SU-DHL-6 (cell line): Measurements from ENCODE around the gene C2CD3.

Experiments used
- H2AFZ ChIP-seq: fragments of 200-600 bp; sonication (generic); 2 replicates; pipeline ENCODE4 v1.6.1; 2014; ENCODE audit warnings: low read depth, mild to moderate bottlenecking, moderate library complexity, mixed read lengths, antibody characterized with exemption, low read length; ENCODE audit not compliant: severe bottlenecking
- H3F3A ChIP-seq: fragments of 200-600 bp; shearing (Covaris generic); 2 replicates; pipeline ENCODE4 v1.6.0; 2016; ENCODE audit warnings: antibody characterized with exemption, mild to moderate bottlenecking; ENCODE audit not compliant: insufficient read depth
- H3K27ac ChIP-seq: fragments of 200-600 bp; sonication (generic); 2 replicates; pipeline ENCODE4 v1.5.1; 2016; ENCODE audit warnings: low read depth, mild to moderate bottlenecking, low read length, moderate library complexity, mixed read lengths
- H3K27me3 ChIP-seq: fragments of 200-600 bp; sonication (generic), shearing (Covaris generic); 2 replicates; pipeline ENCODE4 v1.6.0; 2014; ENCODE audit warnings: mild to moderate bottlenecking, low read length
- H3K36me3 ChIP-seq: fragments of 200-600 bp; sonication (generic); 2 replicates; pipeline ENCODE4 v1.6.1; 2014; ENCODE audit warnings: mild to moderate bottlenecking, low read length, mixed read lengths
- H3K4me2 ChIP-seq: fragments of 300-600, 200-600 bp; shearing (Covaris generic), sonication (generic); 2 replicates; pipeline ENCODE4 v1.6.0; 2014; ENCODE audit warnings: low read length, low read depth, mild to moderate bottlenecking; ENCODE audit not compliant: poor library complexity, severe bottlenecking
- H3K4me3 ChIP-seq: fragments of 200-600 bp; sonication (generic); 2 replicates; pipeline ENCODE4 v1.5.1; 2014; ENCODE audit warnings: antibody characterized with exemption, low read length, mild to moderate bottlenecking, mixed read lengths; ENCODE audit not compliant: insufficient read depth, poor library complexity, severe bottlenecking
- H3K79me2 ChIP-seq: fragments of 200-600 bp; sonication (generic); 2 replicates; pipeline ENCODE4 v1.6.1; 2014; ENCODE audit warnings: mild to moderate bottlenecking, low read length, moderate library complexity; ENCODE audit not compliant: insufficient read depth
- H3K9ac ChIP-seq: fragments of 200-600 bp; sonication (generic); 2 replicates; pipeline ENCODE4 v1.7.0; 2014; ENCODE audit warnings: mild to moderate bottlenecking, low read length
- H3K9me2 ChIP-seq: fragments of 200-600 bp; sonication (generic); replicated peaks from 2 replicates; pipeline ENCODE4 v1.6.1; 2014; ENCODE audit warnings: low read length; ENCODE audit not compliant: insufficient read depth
- H3K9me3 ChIP-seq: fragments of 200-600 bp; sonication (generic); 2 replicates; pipeline ENCODE4 v1.6.1; 2014; ENCODE audit warnings: low read length, mixed read lengths; ENCODE audit not compliant: insufficient read depth
- H4K20me1 ChIP-seq: fragments of 200-600 bp; sonication (generic); 2 replicates; pipeline ENCODE4 v1.6.1; 2014; ENCODE audit warnings: low read depth, mild to moderate bottlenecking, antibody characterized with exemption, low read length, moderate library complexity, mixed read lengths
- EZH2phosphoT487 ChIP-seq: fragments of 200-600 bp; sonication (generic), shearing (Covaris generic); conservative IDR thresholded peaks from 2 replicates; pipeline ENCODE4 v1.6.1; 2018; ENCODE audit warnings: mild to moderate bottlenecking, antibody characterized with exemption, low read length, moderate library complexity, mixed read lengths
- TF ChIP-seq, protein P1 (sequence below): fragments of 200-600 bp; sonication (generic); IDR thresholded peaks from one replicate; pipeline ENCODE4 v1.5.1; 2017; ENCODE audit warnings: antibody characterized with exemption, mild to moderate bottlenecking, low read length, moderate library complexity; ENCODE audit not compliant: insufficient read depth, poor library complexity, severe bottlenecking

Gene C2CD3

DNA sequence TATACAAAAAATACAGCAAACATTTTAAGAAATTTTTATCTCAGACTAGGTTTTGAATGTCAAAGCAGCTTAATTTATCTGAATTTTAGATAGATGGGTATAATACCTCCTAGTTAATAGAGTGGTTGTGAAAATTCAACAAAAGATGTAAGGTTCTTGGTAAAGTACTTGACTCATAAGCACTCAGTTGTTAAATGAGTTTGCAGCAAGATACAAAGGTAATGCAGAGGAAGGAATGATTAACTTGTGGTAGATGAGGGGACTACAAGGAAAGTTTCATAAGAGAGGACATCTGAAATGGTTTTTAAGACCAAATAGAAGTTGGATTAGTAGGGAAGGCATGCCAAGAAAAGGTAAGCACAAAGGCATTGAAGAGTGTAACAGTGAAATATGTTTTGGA is 37.7 kb upstream of the C2CD3 start:
- H3K9me3 ChIP-seq, result no peaks in the 10 kb centered on the region
- no peak overlapping the region for H3K4me2 ChIP-seq
- no peak for TF ChIP-seq EZH2phosphoT487
- TF ChIP-seq, protein P1, sequence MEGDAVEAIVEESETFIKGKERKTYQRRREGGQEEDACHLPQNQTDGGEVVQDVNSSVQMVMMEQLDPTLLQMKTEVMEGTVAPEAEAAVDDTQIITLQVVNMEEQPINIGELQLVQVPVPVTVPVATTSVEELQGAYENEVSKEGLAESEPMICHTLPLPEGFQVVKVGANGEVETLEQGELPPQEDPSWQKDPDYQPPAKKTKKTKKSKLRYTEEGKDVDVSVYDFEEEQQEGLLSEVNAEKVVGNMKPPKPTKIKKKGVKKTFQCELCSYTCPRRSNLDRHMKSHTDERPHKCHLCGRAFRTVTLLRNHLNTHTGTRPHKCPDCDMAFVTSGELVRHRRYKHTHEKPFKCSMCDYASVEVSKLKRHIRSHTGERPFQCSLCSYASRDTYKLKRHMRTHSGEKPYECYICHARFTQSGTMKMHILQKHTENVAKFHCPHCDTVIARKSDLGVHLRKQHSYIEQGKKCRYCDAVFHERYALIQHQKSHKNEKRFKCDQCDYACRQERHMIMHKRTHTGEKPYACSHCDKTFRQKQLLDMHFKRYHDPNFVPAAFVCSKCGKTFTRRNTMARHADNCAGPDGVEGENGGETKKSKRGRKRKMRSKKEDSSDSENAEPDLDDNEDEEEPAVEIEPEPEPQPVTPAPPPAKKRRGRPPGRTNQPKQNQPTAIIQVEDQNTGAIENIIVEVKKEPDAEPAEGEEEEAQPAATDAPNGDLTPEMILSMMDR, result no peak
- H3K79me2 ChIP-seq, result no peaks in the 10 kb centered on the region
- H3K36me3 ChIP-seq, result peaks cover 16% of the 10 kb centered on the region
- H3K9me2 ChIP-seq, result no peaks in the 10 kb centered on the region
- no peak overlapping the region for H3K27ac ChIP-seq
- H3F3A ChIP-seq, result no peaks in the 10 kb centered on the region
- no peaks in the 10 kb centered on the region for H4K20me1 ChIP-seq
- no peaks in the 10 kb centered on the region for H3K27me3 ChIP-seq
- H3K9ac ChIP-seq, result no peak overlapping the region
- H3K4me3 ChIP-seq, result no peak overlapping the region
- H2AFZ ChIP-seq, result no peak overlapping the region

DNA sequence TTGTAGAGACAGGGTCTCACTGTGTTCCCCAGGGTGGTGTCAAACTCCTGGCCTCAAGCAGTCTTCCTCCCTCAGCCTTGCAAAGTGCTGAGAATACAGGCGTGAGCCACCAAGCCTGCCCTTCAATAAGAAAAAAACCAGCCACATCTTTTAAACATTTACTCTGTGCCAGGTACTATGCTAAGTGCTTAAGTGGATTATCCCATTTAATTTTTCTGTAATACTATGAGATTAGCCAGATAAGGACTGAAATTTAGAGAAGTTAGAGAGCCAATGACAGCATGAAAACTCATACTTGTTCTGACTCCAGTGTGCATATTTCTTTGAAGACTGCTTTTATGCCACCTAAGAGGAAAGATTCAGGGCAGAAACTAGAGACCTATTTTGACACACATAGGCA is 35.9 kb upstream of the C2CD3 start:
- Histone ChIP-seq H3K36me3 (peaks cover 16% of the 10 kb centered on the region), H3K4me3 (no peak overlapping the region), H3K9ac (no peak overlapping the region), H3K4me2 (no peak overlapping the region), H3K79me2 (no peaks in the 10 kb centered on the region), H2AFZ (no peak overlapping the region), H3K27me3 (no peaks in the 10 kb centered on the region), H3K9me3 (no peaks in the 10 kb centered on the region), H3K27ac (no peak overlapping the region), H4K20me1 (no peaks in the 10 kb centered on the region), H3F3A (no peaks in the 10 kb centered on the region), H3K9me2 (no peaks in the 10 kb centered on the region)
- TF ChIP-seq, protein P1, result no peak
- TF ChIP-seq EZH2phosphoT487, result no peak

DNA sequence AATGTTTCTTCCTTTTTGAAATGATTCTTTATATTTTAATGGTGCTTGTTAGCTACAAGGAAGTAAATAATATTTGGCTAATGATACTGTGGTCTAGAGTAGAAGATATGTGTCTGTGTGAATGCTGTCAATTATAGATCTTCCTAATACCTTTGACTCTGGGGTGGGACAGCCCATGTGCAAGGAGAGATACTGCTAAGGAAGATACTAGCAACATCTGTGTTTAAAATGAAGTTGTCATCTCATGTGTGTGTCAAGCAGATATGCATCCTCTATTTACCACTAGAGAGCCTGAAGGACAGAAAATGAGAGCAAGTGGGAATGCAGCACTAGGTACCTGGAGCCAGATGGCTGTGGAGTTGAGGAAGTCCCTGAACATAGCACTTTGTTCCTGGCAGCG is 34.4 kb upstream of the C2CD3 start:
- Histone ChIP-seq H3K79me2 (no peaks in the 10 kb centered on the region), H3K4me2 (no peak overlapping the region), H3F3A (no peaks in the 10 kb centered on the region), H3K27me3 (no peaks in the 10 kb centered on the region), H3K9me3 (no peaks in the 10 kb centered on the region), H2AFZ (no peak overlapping the region), H3K27ac (no peak overlapping the region), H3K9ac (no peak overlapping the region), H3K36me3 (peaks cover 7% of the 10 kb centered on the region; the same call in 1 of the 2 replicates), H3K4me3 (no peak overlapping the region), H4K20me1 (no peaks in the 10 kb centered on the region), H3K9me2 (no peaks in the 10 kb centered on the region)
- TF ChIP-seq, protein P1, result no peak
- TF ChIP-seq EZH2phosphoT487, result no peak
